ENCODE results near the gene SCYGR2.

Gene SCYGR2

GRCh38 chr2:227617316-227618230 is 18.9 kb downstream of the SCYGR2 start, which contains the start of gene SCYGR4:
Gene SCYGR4, plus strand, starts transcription at chr2:227617498. Its CDS starts 0 bp downstream, at chr2:227617498.
- DNase-seq (ENCODE audit: extremely low read depth, low read depth) = no peak

GRCh38 chr2:227623226-227623625 is 24.5 kb downstream of the SCYGR2 start:
- peak; percentile 8 for DNase-seq (ENCODE audit: extremely low read depth, low read depth)
- TF ChIP-seq CTCF (IDR thresholded peaks at IDR 0.05; ENCODE audit: low read depth, low read length) = no peak

More at GRCh38 chr2:227617316-227618230, 18.9 kb downstream of the SCYGR2 start, which contains the start of gene SCYGR4:
- TF ChIP-seq CTCF (IDR thresholded peaks at IDR 0.05; ENCODE audit: low read depth, low read length) = no peak

GRCh38 chr2:227625420-227625819 is 26.7 kb downstream of the SCYGR2 start:
- no peak for DNase-seq (ENCODE audit: extremely low read depth, low read depth)
- TF ChIP-seq CTCF (IDR thresholded peaks at IDR 0.05; ENCODE audit: low read depth, low read length) = no peak

- no peak for DNase-seq (ENCODE audit: extremely low read depth, low read depth)
- TF ChIP-seq CTCF (IDR thresholded peaks at IDR 0.05; ENCODE audit: low read depth, low read length) = no peak
Measured at GRCh38 chr2:227626580-227627151, 28.0 kb downstream of the SCYGR2 start.

- DNase-seq (ENCODE audit: extremely low read depth, low read depth) = no peak
- no peak for TF ChIP-seq CTCF (IDR thresholded peaks at IDR 0.05; ENCODE audit: low read depth, low read length)
Measured at GRCh38 chr2:227627769-227628168, 29.1 kb downstream of the SCYGR2 start.

GRCh38 chr2:227629435-227629834 is 30.7 kb downstream of the SCYGR2 start:
- TF ChIP-seq CTCF (IDR thresholded peaks at IDR 0.05; ENCODE audit: low read depth, low read length) = no peak
- no peak for DNase-seq (ENCODE audit: extremely low read depth, low read depth)

DNA sequence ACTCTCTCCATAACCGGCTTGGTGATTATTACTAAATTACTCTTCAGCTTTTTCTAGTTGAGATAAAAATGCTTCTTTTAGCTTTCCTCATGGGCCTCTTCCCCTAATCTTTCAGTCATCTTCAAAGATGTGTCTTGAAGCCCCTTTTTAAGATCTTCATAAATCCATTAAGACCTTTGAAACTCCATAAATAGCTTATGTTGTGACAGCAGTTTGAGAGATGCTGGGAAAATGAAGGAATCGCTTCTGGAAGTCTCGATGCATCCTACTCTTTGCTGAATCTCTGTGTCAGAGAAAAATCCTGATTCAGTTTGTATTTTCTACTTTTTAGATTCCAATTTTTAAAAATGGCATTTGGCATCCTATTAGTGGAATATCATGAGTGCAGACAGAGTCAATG is 31.6 kb downstream of the SCYGR2 start:
- no peak for TF ChIP-seq CTCF (IDR thresholded peaks at IDR 0.05; ENCODE audit: low read depth, low read length)

More for the DNA sequence above, 31.6 kb downstream of the SCYGR2 start:
- no peak for DNase-seq (ENCODE audit: extremely low read depth, low read depth)

Data from AG09319 (cell line).